Natural killer cell (primary cell): ENCODE results near the gene IL1A. TPM values are rescaled to one million over a fixed set of nuclear protein-coding genes. Genes with fewer than 3 reads are reported as not detected.

Experiments used
- ATAC-seq, 3 donors: fragments of 150-1000 bp in 2 of 3; fragments of 200-7000 bp in 1 of 3; cut with Tn5 transposase; 1 replicate in 1 of 3; 2 replicates in 2 of 3; pipeline ENCODE4 v1.10.0; 2021; ENCODE audit warnings: mild to moderate bottlenecking in 2 of 3, moderate library complexity in 2 of 3
- DNase-seq, 2 donors: peaks; one replicate each; pipeline versions ENCODE4 v3.0.0 to v3.0.0-alpha.2; 2013 to 2021; ENCODE audit warnings: mixed read lengths in 1 of 2
- H3K27ac ChIP-seq: one replicate; pipeline ENCODE4 v1.5.1; 2013; ENCODE audit warnings: mild to moderate bottlenecking, low read length
- H3K27me3 ChIP-seq: one replicate; pipeline ENCODE4 v1.6.1; 2013; ENCODE audit warnings: low read length; ENCODE audit not compliant: control insufficient read depth, insufficient read depth
- H3K36me3 ChIP-seq: one replicate; pipeline ENCODE4 v1.6.1; 2013; ENCODE audit warnings: low read length; ENCODE audit not compliant: control insufficient read depth, insufficient read depth
- H3K4me1 ChIP-seq: one replicate; pipeline ENCODE4 v1.6.1; 2013; ENCODE audit warnings: low read length; ENCODE audit not compliant: control insufficient read depth, insufficient read depth
- H3K4me3 ChIP-seq: one replicate; pipeline ENCODE4 v1.5.1; 2013; ENCODE audit warnings: low read length
- H3K9me3 ChIP-seq: one replicate; pipeline ENCODE4 v1.6.1; 2013; ENCODE audit warnings: low read length; ENCODE audit not compliant: control insufficient read depth, insufficient read depth
- H3K27ac Mint-ChIP-seq, 2 donors: one replicate each; pipeline ENCODE4 v1.8.0; 2022; ENCODE audit warnings: mild to moderate bottlenecking in 2 of 2, mixed read lengths in 2 of 2, moderate library complexity in 1 of 2
- H3K27me3 Mint-ChIP-seq, 2 donors: one replicate each; pipeline ENCODE4 v1.8.0; 2022; ENCODE audit warnings: low read depth in 2 of 2, mixed read lengths in 2 of 2
- H3K36me3 Mint-ChIP-seq: one replicate; pipeline ENCODE4 v1.8.0; 2022; ENCODE audit warnings: mixed read lengths
- H3K4me1 Mint-ChIP-seq, 2 donors: one replicate each; pipeline ENCODE4 v1.8.0; 2022; ENCODE audit warnings: mixed read lengths in 2 of 2
- H3K4me3 Mint-ChIP-seq: one replicate; pipeline ENCODE4 v1.8.0; 2022; ENCODE audit warnings: mild to moderate bottlenecking, moderate library complexity, mixed read lengths
- H3K9me3 Mint-ChIP-seq, 2 donors: one replicate each; pipeline ENCODE4 v1.8.0; 2022; ENCODE audit warnings: mixed read lengths in 2 of 2
- WGBS: methylation state at CpG from one replicate; pipeline ENCODE4 v1.1.7; 2013; ENCODE audit warnings: missing lambda C conversion rate; ENCODE audit not compliant: insufficient coverage; 5-methylcytosine and 5-hydroxymethylcytosine counted together
- intact Hi-C: fragments of 100-400 bp; cut with micrococcal nuclease; formaldehyde crosslinking; loops from one replicate; pipeline ENCODE4 v1.14.2; 2022
- total RNA-seq, 4 donors: library from RNA; stranded (reverse); fragments of 120-200 nt in 1 of 4; gene quantifications; one replicate each; pipeline versions ENCODE4 v1.2.3 to v1.2.4, GENCODE V29; 2013 to 2022
- TF ChIP-seq, protein P1 (sequence below): fragments of 200-600 bp; IDR thresholded peaks from one replicate; pipeline ENCODE4 v1.8.0; 2022; ENCODE audit warnings: antibody characterized with exemption

IL1A gene
- total RNA-seq, 3 donors from 2014 or later (not counting 1 experiment from before 2014, with no cell fraction given): 0.45 to 1.6 TPM; not detected in 1

DNA sequence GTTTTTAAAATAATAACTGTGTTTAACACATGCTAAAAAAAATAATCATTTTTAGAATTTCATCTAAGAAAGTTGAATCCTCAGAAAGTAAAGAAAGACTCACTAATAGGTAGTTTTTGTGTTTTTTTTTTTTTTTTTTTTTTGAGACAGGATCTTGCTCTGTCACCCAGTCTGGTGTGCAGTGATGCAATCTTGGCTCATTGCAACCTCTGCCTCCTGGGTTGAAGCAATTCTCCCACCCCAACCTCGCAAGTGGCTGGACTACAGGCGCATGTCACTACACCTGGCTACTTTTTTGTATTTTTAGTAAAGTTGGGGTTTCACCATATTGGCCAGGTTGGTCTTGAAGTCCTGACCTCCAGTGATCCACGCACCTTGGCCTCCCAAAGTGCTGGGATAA lies 27.0 kb downstream of the IL1A start:
- no peaks in the 10 kb centered on the region for H3K27me3 ChIP-seq
- TF ChIP-seq, protein P1, sequence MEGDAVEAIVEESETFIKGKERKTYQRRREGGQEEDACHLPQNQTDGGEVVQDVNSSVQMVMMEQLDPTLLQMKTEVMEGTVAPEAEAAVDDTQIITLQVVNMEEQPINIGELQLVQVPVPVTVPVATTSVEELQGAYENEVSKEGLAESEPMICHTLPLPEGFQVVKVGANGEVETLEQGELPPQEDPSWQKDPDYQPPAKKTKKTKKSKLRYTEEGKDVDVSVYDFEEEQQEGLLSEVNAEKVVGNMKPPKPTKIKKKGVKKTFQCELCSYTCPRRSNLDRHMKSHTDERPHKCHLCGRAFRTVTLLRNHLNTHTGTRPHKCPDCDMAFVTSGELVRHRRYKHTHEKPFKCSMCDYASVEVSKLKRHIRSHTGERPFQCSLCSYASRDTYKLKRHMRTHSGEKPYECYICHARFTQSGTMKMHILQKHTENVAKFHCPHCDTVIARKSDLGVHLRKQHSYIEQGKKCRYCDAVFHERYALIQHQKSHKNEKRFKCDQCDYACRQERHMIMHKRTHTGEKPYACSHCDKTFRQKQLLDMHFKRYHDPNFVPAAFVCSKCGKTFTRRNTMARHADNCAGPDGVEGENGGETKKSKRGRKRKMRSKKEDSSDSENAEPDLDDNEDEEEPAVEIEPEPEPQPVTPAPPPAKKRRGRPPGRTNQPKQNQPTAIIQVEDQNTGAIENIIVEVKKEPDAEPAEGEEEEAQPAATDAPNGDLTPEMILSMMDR: no peak
- H3K9me3 ChIP-seq: no peaks in the 10 kb centered on the region
- H3K27ac ChIP-seq: no peak overlapping the region
- ATAC-seq: no peak
- Mint-ChIP-seq H3K27ac (no peak overlapping the region), H3K4me3 (no peak overlapping the region), H3K27me3 (no peaks in the 10 kb centered on the region), H3K9me3 (no peaks in the 10 kb centered on the region), H3K36me3 (no peaks in the 10 kb centered on the region), H3K4me1 (peaks cover 8 to 16% of the 10 kb centered on the region in 2 donors)
- H3K36me3 ChIP-seq: no peaks in the 10 kb centered on the region
- 91% methylated on average over 3 of the region's 3 CpGs for WGBS
- H3K4me3 ChIP-seq: no peak overlapping the region
- intact Hi-C loops: no loop called here
- no peaks in the 10 kb centered on the region for H3K4me1 ChIP-seq
- no peak for DNase-seq

- ATAC-seq (no peak), DNase-seq (no peak)
- Histone ChIP-seq H3K4me3 (no peak overlapping the region), H3K36me3 (no peaks in the 10 kb centered on the region), H3K4me1 (no peaks in the 10 kb centered on the region), H3K27ac (no peak overlapping the region), H3K27me3 (no peaks in the 10 kb centered on the region), H3K9me3 (no peaks in the 10 kb centered on the region)
- Mint-ChIP-seq H3K4me1 (peaks cover 8 to 16% of the 10 kb centered on the region in 2 donors), H3K9me3 (no peaks in the 10 kb centered on the region), H3K27ac (peak overlapping the region; percentile 4 to 68), H3K4me3 (no peak overlapping the region), H3K36me3 (no peaks in the 10 kb centered on the region), H3K27me3 (no peaks in the 10 kb centered on the region)
- 100% methylated on average over 2 of the region's 3 CpGs for WGBS
- TF ChIP-seq, protein P1: no peak
- intact Hi-C loops: no loop called here
Measured at GRCh38 chr2:112756207-112756606, 28.1 kb downstream of the IL1A start.

DNA sequence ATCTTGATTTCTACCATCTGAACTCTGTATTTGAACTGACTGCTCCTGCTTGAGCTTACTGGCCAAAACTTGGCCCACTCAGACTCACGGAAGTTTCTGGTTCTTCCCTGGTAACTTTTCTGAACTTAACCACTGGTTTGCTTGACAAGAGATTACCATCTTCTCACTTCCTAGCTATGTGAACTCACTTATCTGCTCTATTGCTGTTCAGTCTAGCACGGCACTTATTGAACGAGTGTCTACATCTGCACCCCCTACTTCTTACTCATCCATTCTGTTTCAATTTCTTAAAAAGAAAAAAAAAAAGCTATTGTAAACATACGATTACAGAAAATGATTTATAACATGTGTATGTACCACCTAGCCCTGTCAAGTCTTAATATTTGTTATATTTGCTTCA lies 28.8 kb downstream of the IL1A start:
- no peaks in the 10 kb centered on the region for H3K4me1 ChIP-seq
- WGBS: 73% methylated on average over 3 of the region's 4 CpGs
- no peaks in the 10 kb centered on the region for H3K36me3 ChIP-seq
- TF ChIP-seq, protein P1: no peak
- Mint-ChIP-seq H3K4me1 (peaks cover 11 to 18% of the 10 kb centered on the region in 2 donors), H3K4me3 (peak overlapping the region; percentile 40), H3K27ac (peak overlapping the region; percentile 4 to 68), H3K9me3 (no peaks in the 10 kb centered on the region), H3K36me3 (no peaks in the 10 kb centered on the region), H3K27me3 (no peaks in the 10 kb centered on the region)
- intact Hi-C loops: no loop called here
- DNase-seq (no peak), ATAC-seq (peak in 2 of 3 donors; percentile 47 to 81)
- H3K4me3 ChIP-seq: no peak overlapping the region
- no peak overlapping the region for H3K27ac ChIP-seq
- no peaks in the 10 kb centered on the region for H3K27me3 ChIP-seq
- no peaks in the 10 kb centered on the region for H3K9me3 ChIP-seq

- H3K36me3 Mint-ChIP-seq: no peaks in the 10 kb centered on the region
- H3K4me3 ChIP-seq: no peak overlapping the region
Measured at GRCh38 chr2:112754564-112754963, 29.7 kb downstream of the IL1A start.

More at GRCh38 chr2:112754564-112754963, 29.7 kb downstream of the IL1A start:
- TF ChIP-seq, protein P1: no peak
- Histone ChIP-seq H3K4me1 (peaks cover 9% of the 10 kb centered on the region), H3K36me3 (no peaks in the 10 kb centered on the region), H3K9me3 (no peaks in the 10 kb centered on the region), H3K27me3 (no peaks in the 10 kb centered on the region), H3K27ac (no peak overlapping the region)
- DNase-seq (no peak), ATAC-seq (peak in 1 of 3 donors; percentile 53)
- H3K4me3 Mint-ChIP-seq: no peak overlapping the region
- H3K9me3 Mint-ChIP-seq: no peaks in the 10 kb centered on the region
- H3K27ac Mint-ChIP-seq: peak overlapping the region in 1 of 2 donors; percentile 4
- intact Hi-C loops: no loop called here
- H3K4me1 Mint-ChIP-seq: peaks cover 18 to 27% of the 10 kb centered on the region in 2 donors
- WGBS: 94% methylated on average over 1 of the region's 1 CpG
- no peaks in the 10 kb centered on the region for H3K27me3 Mint-ChIP-seq
